Ishikawa (cell line): ENCODE data around the gene FOXQ1.

Source experiments
- CEBPB ChIP-seq: IDR thresholded peaks from 2 replicates; pipeline ENCODE4 v1.6.1; 2012
- EP300 ChIP-seq: IDR thresholded peaks from 2 replicates; pipeline ENCODE4 v1.6.1; 2012; ENCODE audit warnings: borderline replicate concordance
- FOXM1 ChIP-seq: IDR thresholded peaks from 2 replicates; pipeline ENCODE4 v1.6.1; 2012; ENCODE audit warnings: low read depth, borderline replicate concordance
- MAX ChIP-seq: IDR thresholded peaks from 2 replicates; pipeline ENCODE4 v1.6.1; 2012
- NFIC ChIP-seq: IDR thresholded peaks from 2 replicates; pipeline ENCODE4 v1.6.1; 2012
- RAD21 ChIP-seq: IDR thresholded peaks from 2 replicates; pipeline ENCODE4 v1.6.1; 2012; ENCODE audit warnings: low read depth
- REST ChIP-seq: IDR thresholded peaks from 2 replicates; pipeline ENCODE4 v1.6.1; 2012; ENCODE audit warnings: low read depth, mild to moderate bottlenecking
- TEAD4 ChIP-seq: IDR thresholded peaks from 2 replicates; pipeline ENCODE4 v1.6.1; 2012
- YY1 ChIP-seq: IDR thresholded peaks from 2 replicates; pipeline ENCODE4 v1.6.1; 2012; ENCODE audit warnings: low read depth

GRCh38 chr6:1295420-1295819 is 16.5 kb upstream of the FOXQ1 start:
- TF ChIP-seq REST (no peak), YY1 (no peak), MAX (no peak), EP300 (no peak), FOXM1 (no peak), RAD21 (no peak), CEBPB (no peak), NFIC (no peak), TEAD4 (no peak)
